Mononuclear cell (primary cell): ENCODE data around the gene MAX. TPM values are rescaled to one million over a fixed set of nuclear protein-coding genes. Genes with fewer than 3 reads are reported as not detected.

Experiments
- H3K27me3 ChIP-seq: 2 replicates; pipeline ENCODE4 v1.6.0; 2011; ENCODE audit warnings: low read length, control low read depth; ENCODE audit not compliant: insufficient read depth
- H3K4me1 ChIP-seq: 2 replicates; pipeline ENCODE4 v1.5.1; 2011; ENCODE audit warnings: mild to moderate bottlenecking, low read length, control low read depth; ENCODE audit not compliant: insufficient read depth
- H3K4me3 ChIP-seq: 2 replicates; pipeline ENCODE4 v1.5.1; 2011; ENCODE audit warnings: mild to moderate bottlenecking, low read length, moderate library complexity
- H3K9me3 ChIP-seq: 2 replicates; pipeline ENCODE4 v1.5.1; 2011; ENCODE audit warnings: low read depth, mild to moderate bottlenecking, control low read depth, low read length
- total RNA-seq: library from RNA; depleted of rRNA; stranded (reverse); fragments of >200 nt; gene quantifications from one replicate; pipeline ENCODE4 v1.2.3, GENCODE V29; 2012

MAX gene
- total RNA-seq, 1 donor: 158 TPM

- H3K9me3 ChIP-seq: no peaks in the 10 kb centered on the region
- no peak overlapping the region for H3K4me3 ChIP-seq
- H3K4me1 ChIP-seq: peaks cover 23% of the 10 kb centered on the region
- no peaks in the 10 kb centered on the region for H3K27me3 ChIP-seq
Measured at GRCh38 chr14:65071544-65071943, 30.8 kb downstream of the MAX start.

GRCh38 chr14:65070471-65070976 is 31.8 kb downstream of the MAX start:
- H3K9me3 ChIP-seq: no peaks in the 10 kb centered on the region
- no peaks in the 10 kb centered on the region for H3K27me3 ChIP-seq
- no peak overlapping the region for H3K4me3 ChIP-seq
- peaks cover 21% of the 10 kb centered on the region for H3K4me1 ChIP-seq

DNA sequence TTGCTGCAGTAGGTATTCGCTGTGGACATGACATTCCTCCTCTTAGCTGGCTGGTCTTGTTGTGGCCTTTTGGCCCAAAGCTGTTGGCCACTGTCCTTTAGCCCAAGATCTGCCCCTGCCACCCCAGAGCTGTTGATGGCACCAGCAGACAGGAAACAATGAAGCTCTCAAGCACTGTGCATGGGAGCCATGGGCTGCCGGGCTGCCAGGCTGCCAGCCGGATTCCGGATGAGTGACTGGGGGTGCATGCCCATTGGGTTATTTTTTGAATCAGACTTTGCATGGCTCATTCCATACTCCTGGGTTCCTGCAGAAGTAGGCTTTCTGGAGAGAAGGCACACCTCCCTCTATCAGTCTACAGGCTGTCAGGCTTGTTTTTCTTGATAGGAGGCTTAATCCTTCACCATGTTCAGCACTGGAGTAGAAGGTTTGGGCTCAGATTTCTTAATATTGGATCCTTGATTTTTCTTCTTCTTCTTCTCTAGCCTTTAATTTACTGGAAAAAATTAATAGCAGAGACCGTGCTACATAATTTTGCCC is 32.4 kb downstream of the MAX start:
- no peaks in the 10 kb centered on the region for H3K9me3 ChIP-seq
- peaks cover 15% of the 10 kb centered on the region for H3K4me1 ChIP-seq
- H3K27me3 ChIP-seq: no peaks in the 10 kb centered on the region
- H3K4me3 ChIP-seq: no peak overlapping the region

DNA sequence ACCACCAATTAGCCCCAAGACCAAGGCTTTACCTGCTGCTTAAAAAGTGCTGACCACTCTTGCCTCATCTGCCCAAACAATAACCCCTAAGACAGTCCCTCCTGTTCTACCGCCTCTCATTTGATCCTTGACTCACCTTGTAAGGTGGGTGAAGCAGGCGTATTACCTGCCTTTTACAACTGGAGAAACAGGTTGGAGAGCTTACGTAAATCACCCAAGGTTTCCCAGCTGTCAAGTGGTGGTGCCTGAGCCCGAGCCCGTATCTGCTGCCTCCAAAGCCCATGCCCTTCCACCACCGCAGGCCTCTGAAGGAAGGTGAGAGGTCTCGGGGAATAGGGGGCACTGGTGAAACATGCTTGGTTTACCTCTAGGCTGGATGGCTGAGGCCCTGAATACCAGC is 36.6 kb downstream of the MAX start:
- Histone ChIP-seq H3K9me3 (no peaks in the 10 kb centered on the region), H3K27me3 (no peaks in the 10 kb centered on the region), H3K4me1 (no peaks in the 10 kb centered on the region), H3K4me3 (no peak overlapping the region)

DNA sequence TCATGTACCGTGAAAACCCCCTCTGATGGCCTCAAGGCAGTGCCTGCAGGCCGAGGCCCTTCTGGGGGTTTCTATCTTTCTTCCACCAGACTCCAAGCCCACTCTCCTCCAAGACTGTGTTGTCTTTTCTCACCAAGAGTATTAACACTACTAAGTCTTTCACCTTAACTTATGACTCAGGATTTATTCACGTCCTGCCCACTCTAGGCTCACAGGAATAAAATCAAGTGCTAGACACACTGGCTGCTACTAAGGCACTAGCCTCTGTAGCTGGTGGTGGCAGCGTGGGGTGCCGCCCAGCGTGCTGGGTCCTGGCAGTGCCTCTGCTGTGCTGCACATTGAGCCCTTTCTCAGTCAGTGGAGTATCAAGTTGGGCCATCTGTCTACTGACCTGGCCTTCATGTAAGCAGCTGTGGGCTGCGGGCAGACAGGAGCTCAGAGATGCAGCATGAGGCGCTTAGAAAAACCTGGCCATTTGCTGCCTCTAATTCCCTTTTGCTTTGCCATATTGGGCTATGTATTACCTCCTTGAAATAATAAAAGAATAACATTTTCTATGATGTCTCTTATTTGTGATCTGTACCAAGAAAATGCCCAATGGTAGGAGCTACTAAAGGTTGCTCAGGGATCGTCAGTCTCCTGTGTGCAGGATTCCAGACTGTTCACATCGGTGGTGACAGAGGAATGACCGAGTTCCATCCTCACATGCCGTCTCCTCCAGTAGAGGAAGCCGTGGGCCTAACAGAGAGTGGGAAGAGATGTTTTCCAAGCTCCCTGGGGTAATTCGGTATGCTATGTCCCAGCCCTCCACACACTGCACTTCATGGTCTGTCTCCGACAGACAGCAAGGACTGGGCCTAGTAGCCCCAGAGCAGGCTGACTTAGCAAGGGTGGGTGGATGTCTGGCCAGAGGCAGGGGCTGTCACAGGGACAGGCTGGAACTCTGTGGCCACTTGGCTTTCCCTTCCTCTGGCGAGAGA is 39.9 kb downstream of the MAX start:
- no peaks in the 10 kb centered on the region for H3K27me3 ChIP-seq
- no peak overlapping the region for H3K4me3 ChIP-seq
- H3K9me3 ChIP-seq: no peaks in the 10 kb centered on the region
- H3K4me1 ChIP-seq: no peaks in the 10 kb centered on the region

DNA sequence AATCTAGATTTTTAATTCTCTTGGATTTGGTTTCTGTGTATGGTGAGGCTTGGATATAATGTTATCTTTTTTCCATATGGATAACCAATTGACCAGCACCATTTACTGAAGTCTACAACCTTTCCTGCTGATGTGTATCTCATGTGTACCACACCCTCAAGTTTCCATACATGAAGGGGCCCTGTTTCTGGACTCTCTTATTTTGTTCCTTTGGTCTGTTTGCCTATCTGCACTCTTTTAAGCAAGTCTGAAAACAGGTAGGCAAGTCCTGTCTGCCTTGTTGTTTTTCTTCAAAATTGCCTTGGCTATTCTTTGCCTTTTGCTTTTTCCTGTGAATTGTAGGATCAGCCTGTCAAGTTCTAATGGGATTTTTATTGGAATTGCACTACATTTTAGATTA is 44.6 kb downstream of the MAX start:
- Histone ChIP-seq H3K4me1 (peaks cover 18% of the 10 kb centered on the region), H3K27me3 (no peaks in the 10 kb centered on the region), H3K4me3 (no peak overlapping the region), H3K9me3 (no peaks in the 10 kb centered on the region)

- H3K27me3 ChIP-seq: no peaks in the 10 kb centered on the region
- no peaks in the 10 kb centered on the region for H3K9me3 ChIP-seq
- H3K4me3 ChIP-seq: no peak overlapping the region
- peaks cover 18% of the 10 kb centered on the region for H3K4me1 ChIP-seq
Measured at GRCh38 chr14:65054471-65055085, 47.7 kb downstream of the MAX start.

- H3K4me3 ChIP-seq: no peak overlapping the region
- no peaks in the 10 kb centered on the region for H3K27me3 ChIP-seq
- no peaks in the 10 kb centered on the region for H3K9me3 ChIP-seq
- peaks cover 23% of the 10 kb centered on the region for H3K4me1 ChIP-seq
Measured at GRCh38 chr14:65053466-65053865, 48.9 kb downstream of the MAX start.

- no peak overlapping the region for H3K4me3 ChIP-seq
- H3K27me3 ChIP-seq: no peaks in the 10 kb centered on the region
- peaks cover 29% of the 10 kb centered on the region for H3K4me1 ChIP-seq
- no peaks in the 10 kb centered on the region for H3K9me3 ChIP-seq
Measured at GRCh38 chr14:65052832-65053231, 49.5 kb downstream of the MAX start.

DNA sequence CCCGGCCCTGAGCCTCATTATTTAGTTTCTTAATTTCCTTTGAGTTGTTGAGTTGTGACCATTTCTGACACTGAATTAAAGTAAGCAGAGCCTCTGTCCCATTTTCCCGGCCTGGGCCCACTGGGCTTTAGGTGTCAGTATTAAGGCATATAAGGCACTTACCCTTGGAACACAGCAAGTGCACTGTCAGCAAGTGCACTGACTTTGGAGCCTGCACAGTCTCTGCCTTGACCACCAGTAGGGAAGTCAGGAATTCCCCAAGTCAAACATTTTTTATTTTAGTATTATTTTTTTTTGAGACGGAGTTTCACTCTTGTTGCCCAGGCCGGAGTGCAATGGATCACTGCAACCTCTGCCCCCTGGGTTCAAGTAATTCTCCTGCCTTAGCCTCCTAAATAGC is 56.6 kb downstream of the MAX start:
- Histone ChIP-seq H3K9me3 (no peaks in the 10 kb centered on the region), H3K4me3 (no peak overlapping the region), H3K27me3 (no peaks in the 10 kb centered on the region), H3K4me1 (peaks cover 60% of the 10 kb centered on the region)

DNA sequence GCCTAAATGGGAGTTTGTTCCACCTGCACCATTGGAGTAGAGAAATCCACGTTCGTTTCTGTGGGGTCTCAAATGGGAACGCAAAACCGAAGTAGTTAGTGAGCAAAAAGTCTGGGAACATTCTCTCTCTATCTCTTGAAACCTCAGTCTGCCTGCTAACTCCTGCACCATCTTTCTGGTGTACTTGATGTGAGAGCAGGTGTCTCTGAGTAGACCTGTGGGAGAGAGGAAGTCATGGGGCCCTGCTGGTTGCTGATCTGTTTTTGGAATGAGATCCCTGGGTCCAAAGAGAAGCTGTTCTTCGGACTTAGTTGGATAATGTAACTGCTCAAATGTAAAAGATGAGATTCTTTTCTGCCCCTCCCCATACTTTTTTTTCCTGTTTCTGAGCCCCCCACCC is 57.3 kb downstream of the MAX start:
- Histone ChIP-seq H3K4me3 (no peak overlapping the region), H3K9me3 (no peaks in the 10 kb centered on the region), H3K4me1 (peaks cover 61% of the 10 kb centered on the region)

DNA sequence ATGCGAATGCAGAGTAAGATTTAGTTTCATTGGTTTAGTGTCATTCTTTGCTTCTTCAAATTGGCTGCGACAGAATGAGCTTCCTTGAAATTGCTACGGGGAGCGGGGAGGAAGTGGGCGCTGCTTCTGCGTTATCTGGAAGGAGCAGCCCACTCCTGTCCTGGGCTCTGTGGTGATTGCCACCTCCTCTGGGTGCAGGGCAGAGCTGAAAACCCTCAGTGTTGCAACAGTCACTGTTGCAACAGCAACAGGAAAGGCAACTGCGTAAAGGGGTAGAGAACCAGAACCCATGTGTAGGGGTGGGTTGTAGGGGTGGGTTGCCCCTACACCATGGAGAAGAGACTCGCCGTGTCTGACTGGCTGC is 57.7 kb downstream of the MAX start:
- H3K9me3 ChIP-seq: no peaks in the 10 kb centered on the region
- H3K4me1 ChIP-seq: peaks cover 61% of the 10 kb centered on the region
- no peaks in the 10 kb centered on the region for H3K27me3 ChIP-seq
- no peak overlapping the region for H3K4me3 ChIP-seq

More for the DNA sequence above, 57.3 kb downstream of the MAX start:
- H3K27me3 ChIP-seq: no peaks in the 10 kb centered on the region

DNA sequence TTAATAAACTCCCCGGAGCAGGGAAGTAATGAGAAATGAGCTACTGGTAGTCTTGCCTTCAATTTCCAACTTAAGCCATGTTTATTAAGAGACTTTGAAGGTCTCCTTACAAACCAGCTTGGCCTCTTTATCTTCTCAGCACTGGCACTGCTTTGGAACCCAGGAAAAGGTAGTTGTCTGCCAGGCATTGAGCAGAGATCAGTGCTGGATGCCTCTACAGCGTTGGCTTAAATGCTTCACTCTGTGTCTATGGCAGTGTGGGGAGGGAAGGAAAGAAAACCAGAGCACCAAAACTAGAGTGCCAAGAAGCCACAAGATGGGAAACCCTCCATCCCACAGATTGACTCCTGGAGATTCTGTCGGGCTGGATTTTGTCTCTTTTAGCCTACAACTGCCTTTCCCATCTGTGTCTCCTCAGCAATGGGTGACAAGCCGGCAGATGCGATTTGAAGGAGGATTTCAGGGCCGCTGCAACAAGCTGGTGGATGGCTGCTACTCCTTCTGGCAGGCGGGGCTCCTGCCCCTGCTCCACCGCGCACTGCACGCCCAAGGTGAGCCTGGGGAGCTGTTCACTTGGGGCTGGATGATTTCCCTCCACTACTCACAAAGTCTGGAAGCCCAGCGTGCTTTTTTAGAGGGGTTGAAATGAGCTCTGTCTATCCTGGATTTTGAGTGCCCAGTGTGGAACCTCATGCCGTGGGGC is 58.3 kb downstream of the MAX start:
- Histone ChIP-seq H3K4me3 (no peak overlapping the region), H3K27me3 (no peaks in the 10 kb centered on the region), H3K4me1 (peaks cover 59% of the 10 kb centered on the region), H3K9me3 (no peaks in the 10 kb centered on the region)

- Histone ChIP-seq H3K4me1 (peaks cover 50% of the 10 kb centered on the region), H3K27me3 (no peaks in the 10 kb centered on the region), H3K9me3 (no peaks in the 10 kb centered on the region), H3K4me3 (no peak overlapping the region)
Measured at GRCh38 chr14:65042731-65043372, 59.5 kb downstream of the MAX start.
